Activated B cell treated with CpG ODN at 0.5 μM for 24 hours (primary cell): ENCODE data around the gene PTK7. TPM values are rescaled to one million over a fixed set of nuclear protein-coding genes. Genes with fewer than 3 reads are reported as not detected.

Source experiments
- ATAC-seq: fragments of 200-7000 bp; cut with Tn5 transposase; one replicate; pipeline ENCODE4 v1.10.0; 2021; ENCODE audit warnings: low read depth, mild to moderate bottlenecking, moderate library complexity
- CTCF ChIA-PET: fragments of 350-600 bp; sonication (Branson Sonifier 250); formaldehyde crosslinking; loops from one replicate; lab custom pipeline; 2021; ENCODE audit warnings: antibody characterized with exemption; lab: Charles Lee
- POLR2A ChIA-PET: fragments of 350-600 bp; sonication (Branson Sonifier 250); formaldehyde crosslinking; loops from one replicate; lab custom pipeline; 2021; ENCODE audit warnings: antibody characterized with exemption; lab: Charles Lee
- DNase-seq: peaks from one replicate; pipeline ENCODE4 v3.0.0; 2022
- H3K27ac Mint-ChIP-seq: one replicate; pipeline ENCODE4 v1.8.0; 2020; ENCODE audit warnings: mixed read lengths
- H3K27me3 Mint-ChIP-seq: one replicate; pipeline ENCODE4 v1.8.0; 2021; ENCODE audit warnings: mixed read lengths
- H3K36me3 Mint-ChIP-seq: one replicate; pipeline ENCODE4 v1.8.0; 2021; ENCODE audit warnings: low read depth, mixed read lengths
- H3K4me1 Mint-ChIP-seq: one replicate; pipeline ENCODE4 v1.8.0; 2021; ENCODE audit warnings: mixed read lengths
- H3K4me3 Mint-ChIP-seq: one replicate; pipeline ENCODE4 v1.8.0; 2020; ENCODE audit warnings: mild to moderate bottlenecking, mixed read lengths
- H3K9me3 Mint-ChIP-seq: one replicate; pipeline ENCODE4 v1.8.0; 2020; ENCODE audit warnings: mixed read lengths
- CTCF ChIP-seq: fragments of 200-600 bp; IDR thresholded peaks from one replicate; pipeline ENCODE4 v1.8.0; 2022; ENCODE audit warnings: antibody characterized with exemption, mild to moderate bottlenecking
- intact Hi-C: fragments of 100-400 bp; cut with micrococcal nuclease; formaldehyde crosslinking; loops from one replicate; pipeline ENCODE4 v1.15.1; 2024
- total RNA-seq: library from RNA; stranded (reverse); gene quantifications from 2 replicates; pipeline ENCODE4 v1.2.3, GENCODE V29; 2022

The PTK7 gene
- total RNA-seq, 1 donor from 2014 or later = 0.82 TPM

- Mint-ChIP-seq H3K27ac (no peak overlapping the region), H3K27me3 (no peaks in the 10 kb centered on the region), H3K4me3 (no peak overlapping the region), H3K4me1 (peaks cover 33% of the 10 kb centered on the region), H3K9me3 (no peaks in the 10 kb centered on the region), H3K36me3 (peaks cover 39% of the 10 kb centered on the region)
- no peak for TF ChIP-seq CTCF
- ChIA-PET CTCF (no interaction called here), POLR2A (no interaction called here)
- intact Hi-C loops = no loop called here
- DNase-seq = no peak
- ATAC-seq = no peak
Measured at GRCh38 chr6:43062818-43063217, 13.3 kb upstream of the PTK7 start.

- CTCF ChIA-PET = no interaction called here
- no peak for TF ChIP-seq CTCF
Measured at GRCh38 chr6:43070028-43070632, 6.0 kb upstream of the PTK7 start.

GRCh38 chr6:43074847-43075669, 1.1 kb upstream of the PTK7 start:
- ChIA-PET CTCF (no interaction called here), POLR2A (no interaction called here)
- no peaks in the 10 kb centered on the region for H3K9me3 Mint-ChIP-seq
- ATAC-seq = no peak
- peaks cover 12% of the 10 kb centered on the region for H3K4me1 Mint-ChIP-seq
- H3K36me3 Mint-ChIP-seq = peaks cover 37% of the 10 kb centered on the region
- intact Hi-C loops = no loop called here
- no peak overlapping the region for H3K27ac Mint-ChIP-seq
- H3K4me3 Mint-ChIP-seq = no peak overlapping the region
- no peak for DNase-seq
- no peak for TF ChIP-seq CTCF
- peaks cover 14% of the 10 kb centered on the region for H3K27me3 Mint-ChIP-seq

More at GRCh38 chr6:43070028-43070632, 6.0 kb upstream of the PTK7 start:
- Mint-ChIP-seq H3K27me3 (no peaks in the 10 kb centered on the region), H3K4me1 (no peaks in the 10 kb centered on the region), H3K27ac (no peak overlapping the region), H3K4me3 (no peak overlapping the region), H3K9me3 (no peaks in the 10 kb centered on the region), H3K36me3 (peaks cover 49% of the 10 kb centered on the region)
- DNase-seq = no peak
- intact Hi-C loops = loop anchor here (1.0 kb wide), 1 partner anchor 73 kb away; no protein-coding TSS in a partner anchor
- peak; percentile 42 for ATAC-seq
- POLR2A ChIA-PET = no interaction called here

GRCh38 chr6:43076464-43077332, 584 bp downstream of the PTK7 start:
- Mint-ChIP-seq H3K27ac (no peak overlapping the region), H3K36me3 (peaks cover 27% of the 10 kb centered on the region), H3K27me3 (peaks cover 17% of the 10 kb centered on the region), H3K9me3 (no peaks in the 10 kb centered on the region), H3K4me3 (peak overlapping the region; percentile 71), H3K4me1 (peaks cover 12% of the 10 kb centered on the region)
- POLR2A ChIA-PET = interaction anchor here (0.5 to 1.4 kb wide), 3 partner anchors 17 to 1858 kb away, joined by 3 to 4 read pairs (median 3); partner anchors contain the start of genes KLC4 and MRPL2
- DNase-seq (no peak), ATAC-seq (no peak)
- intact Hi-C loops = no loop called here
- CTCF ChIA-PET = no interaction called here
- TF ChIP-seq CTCF = no peak
